Ammon's horn (tissue), 1 donor: ENCODE results near the gene PRKAR2A.

ENCODE experiments used
- DNase-seq: peaks from one replicate; pipeline ENCODE4 v3.0.0-alpha.2; 2016; ENCODE audit warnings: low spot score

Gene PRKAR2A

GRCh38 chr3:48847504-48848423 lies at the start of gene PRKAR2A:
TSS of gene PRKAR2A (minus strand) at chr3:48847874. CDS start at chr3:48847596, 278 bp downstream.
- DNase-seq, result peak; percentile 95

GRCh38 chr3:48896936-48897335 lies 49.3 kb upstream of the PRKAR2A start:
- DNase-seq, result no peak

GRCh38 chr3:48894516-48894915 lies 46.8 kb upstream of the PRKAR2A start:
- no peak for DNase-seq

- no peak for DNase-seq
These were observed 43.9 kb upstream of the PRKAR2A start for GRCh38 chr3:48891606-48892005.

- no peak for DNase-seq
These were observed 38.1 kb upstream of the PRKAR2A start for GRCh38 chr3:48885753-48886152.

- no peak for DNase-seq
These were observed 34.0 kb upstream of the PRKAR2A start for GRCh38 chr3:48881652-48882114.

- DNase-seq, result no peak
These were observed 33.3 kb upstream of the PRKAR2A start for GRCh38 chr3:48881006-48881405.

GRCh38 chr3:48879994-48880377 lies 32.3 kb upstream of the PRKAR2A start:
- no peak for DNase-seq

- DNase-seq, result no peak
These were observed 31.8 kb upstream of the PRKAR2A start for GRCh38 chr3:48879307-48879993.

- no peak for DNase-seq
These were observed 30.0 kb upstream of the PRKAR2A start for GRCh38 chr3:48877671-48878070.

- no peak for DNase-seq
These were observed 15.4 kb upstream of the PRKAR2A start for GRCh38 chr3:48863122-48863521.

- peak; percentile 46 for DNase-seq
These were observed 11.5 kb upstream of the PRKAR2A start for GRCh38 chr3:48859206-48859605.

- no peak for DNase-seq
These were observed 11.0 kb upstream of the PRKAR2A start for GRCh38 chr3:48858709-48859108.

- no peak for DNase-seq
These were observed 10.0 kb upstream of the PRKAR2A start for GRCh38 chr3:48857641-48858040.

GRCh38 chr3:48856469-48856868 lies 8.8 kb upstream of the PRKAR2A start:
- DNase-seq, result peak; percentile 57

GRCh38 chr3:48855681-48856447 lies 8.2 kb upstream of the PRKAR2A start:
- DNase-seq, result no peak

GRCh38 chr3:48852151-48852550 lies 4.5 kb upstream of the PRKAR2A start:
- DNase-seq, result no peak

- peak; percentile 59 for DNase-seq
These were observed 3.7 kb upstream of the PRKAR2A start for GRCh38 chr3:48851407-48851806.

GRCh38 chr3:48848816-48849515 lies 1.3 kb upstream of the PRKAR2A start:
- DNase-seq, result no peak

GRCh38 chr3:48847053-48847503 lies 596 bp downstream of the PRKAR2A start:
- peak; percentile 69 for DNase-seq

GRCh38 chr3:48845170-48845569 lies 2.5 kb downstream of the PRKAR2A start:
- DNase-seq, result no peak

- DNase-seq, result no peak
These were observed 10.5 kb downstream of the PRKAR2A start for GRCh38 chr3:48837163-48837562.
